Peyer's patch (tissue), 4 donors: ENCODE measurements around the gene RNF20. TPM values are rescaled to one million over a fixed set of nuclear protein-coding genes. Genes with fewer than 3 reads are reported as not detected.

ENCODE experiments used
- DNase-seq, 3 donors: peaks; one replicate each; pipeline ENCODE4 v3.0.0-alpha.2; 2017 to 2019
- H3K27ac ChIP-seq, 4 donors: fragments of 200-600 bp; sonication (generic); one replicate each; pipeline ENCODE4 v1.5.1; 2016 to 2019
- H3K27me3 ChIP-seq, 2 donors: fragments of 200-600 bp; sonication (generic); one replicate each; pipeline ENCODE4 v1.5.1; 2019
- H3K36me3 ChIP-seq, 3 donors: fragments of 200-600 bp; sonication (generic); one replicate each; pipeline ENCODE4 v1.5.1; 2016 to 2019
- H3K4me1 ChIP-seq, 4 donors: fragments of 200-600 bp; sonication (generic); one replicate each; pipeline ENCODE4 v1.5.1; 2016 to 2019
- H3K4me3 ChIP-seq, 4 donors: fragments of 200-600 bp; sonication (generic); 1 replicate in 3 of 4; 2 replicates in 1 of 4; pipeline ENCODE4 v1.5.1; 2016 to 2019; ENCODE audit warnings: mild to moderate bottlenecking in 1 of 4
- H3K9me3 ChIP-seq, 4 donors: fragments of 200-600 bp; sonication (generic); one replicate each; pipeline ENCODE4 v1.5.1; 2016 to 2019; ENCODE audit warnings: mild to moderate bottlenecking in 1 of 4
- POLR2A ChIP-seq, 2 donors: fragments of 450-650 bp; IDR thresholded peaks; one replicate each; pipeline ENCODE4 v1.5.1; 2017; ENCODE audit warnings: antibody characterized with exemption in 2 of 2, mild to moderate bottlenecking in 2 of 2, moderate library complexity in 2 of 2
- small RNA-seq, 2 donors: library from RNA; depleted of rRNA; stranded (forward); fragments of <200 nt; gene quantifications; one replicate each; pipeline ENCODE3, GENCODE V24; 2016
- total RNA-seq, 4 donors: library from RNA; depleted of rRNA; stranded (reverse); fragments of >200 nt; gene quantifications; one replicate each; pipeline ENCODE4 v1.1.0, GENCODE V29; 2016
- TF ChIP-seq, protein P1 (sequence below), 6 experiments: fragments of 450-650 bp in 4 of 6; fragments of 200-600 bp in 2 of 6; sonication (generic) in 1 of 6; IDR thresholded peaks; one replicate each; pipeline ENCODE4 v1.5.1; 2017 to 2019; ENCODE audit warnings: antibody characterized with exemption in 6 of 6, mild to moderate bottlenecking in 3 of 6, moderate library complexity in 1 of 6

The RNF20 gene
- total RNA-seq, 4 donors from 2014 or later, result 14.1 to 35.5 (median 16.1) TPM

DNA sequence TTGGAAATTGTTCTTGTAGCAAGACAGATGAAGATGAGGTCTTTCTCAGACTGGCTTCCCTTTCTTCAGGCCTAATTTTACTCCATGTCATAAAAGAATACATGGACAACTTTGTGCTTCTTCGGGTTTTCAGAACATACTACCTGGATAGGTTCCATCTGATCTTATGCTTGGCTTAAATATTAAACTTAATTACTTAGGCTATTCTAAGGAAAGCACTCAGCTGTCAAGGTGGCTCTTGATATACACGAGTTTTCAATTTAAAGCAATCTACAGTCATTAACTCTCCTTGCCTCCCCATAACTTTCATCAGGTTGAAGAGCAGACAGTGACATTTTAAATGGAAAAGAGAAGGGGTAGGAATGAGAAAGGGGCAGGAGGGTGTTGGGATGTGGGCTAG is 70.6 kb downstream of the RNF20 start:
- Histone ChIP-seq H3K9me3 (no peaks in the 10 kb centered on the region), H3K4me1 (peaks cover 0 to 13% (median 0%) of the 10 kb centered on the region in 4 donors), H3K27me3 (no peaks in the 10 kb centered on the region), H3K27ac (no peak overlapping the region), H3K36me3 (no peaks in the 10 kb centered on the region), H3K4me3 (no peak overlapping the region)
- no peak for DNase-seq
- TF ChIP-seq, protein P1, sequence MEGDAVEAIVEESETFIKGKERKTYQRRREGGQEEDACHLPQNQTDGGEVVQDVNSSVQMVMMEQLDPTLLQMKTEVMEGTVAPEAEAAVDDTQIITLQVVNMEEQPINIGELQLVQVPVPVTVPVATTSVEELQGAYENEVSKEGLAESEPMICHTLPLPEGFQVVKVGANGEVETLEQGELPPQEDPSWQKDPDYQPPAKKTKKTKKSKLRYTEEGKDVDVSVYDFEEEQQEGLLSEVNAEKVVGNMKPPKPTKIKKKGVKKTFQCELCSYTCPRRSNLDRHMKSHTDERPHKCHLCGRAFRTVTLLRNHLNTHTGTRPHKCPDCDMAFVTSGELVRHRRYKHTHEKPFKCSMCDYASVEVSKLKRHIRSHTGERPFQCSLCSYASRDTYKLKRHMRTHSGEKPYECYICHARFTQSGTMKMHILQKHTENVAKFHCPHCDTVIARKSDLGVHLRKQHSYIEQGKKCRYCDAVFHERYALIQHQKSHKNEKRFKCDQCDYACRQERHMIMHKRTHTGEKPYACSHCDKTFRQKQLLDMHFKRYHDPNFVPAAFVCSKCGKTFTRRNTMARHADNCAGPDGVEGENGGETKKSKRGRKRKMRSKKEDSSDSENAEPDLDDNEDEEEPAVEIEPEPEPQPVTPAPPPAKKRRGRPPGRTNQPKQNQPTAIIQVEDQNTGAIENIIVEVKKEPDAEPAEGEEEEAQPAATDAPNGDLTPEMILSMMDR (IDR thresholded peaks at IDR 0.05), result no peak
- no peak for TF ChIP-seq POLR2A (IDR thresholded peaks at IDR 0.05)

DNA sequence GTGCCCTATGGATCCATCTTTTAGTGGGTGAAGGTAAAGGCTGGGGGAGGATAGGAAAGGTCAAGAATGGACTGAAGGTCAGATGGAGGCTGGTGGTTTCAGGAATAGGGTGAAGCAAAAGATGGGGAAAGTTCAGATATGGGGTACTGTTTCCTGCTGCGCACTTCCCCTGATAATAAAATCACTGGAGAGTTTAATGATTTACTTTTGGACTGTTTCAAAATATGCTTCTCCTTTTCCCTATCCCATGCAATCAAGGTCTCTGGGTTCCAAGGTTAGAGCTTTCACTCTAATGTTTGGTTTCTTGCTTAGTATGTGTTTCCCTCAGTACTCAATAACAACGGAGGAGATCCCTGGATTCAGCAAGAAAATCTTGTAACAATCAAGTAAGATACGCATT is 71.9 kb downstream of the RNF20 start:
- no peaks in the 10 kb centered on the region for H3K27me3 ChIP-seq
- H3K4me1 ChIP-seq, result peaks cover 0 to 13% (median 0%) of the 10 kb centered on the region in 4 donors
- DNase-seq, result no peak
- no peaks in the 10 kb centered on the region for H3K9me3 ChIP-seq
- H3K36me3 ChIP-seq, result no peaks in the 10 kb centered on the region
- TF ChIP-seq POLR2A (IDR thresholded peaks at IDR 0.05), result no peak
- TF ChIP-seq, protein P1 (IDR thresholded peaks at IDR 0.05), result no peak
- H3K27ac ChIP-seq, result no peak overlapping the region
- no peak overlapping the region for H3K4me3 ChIP-seq

Small RNAs within 50 kb of the gene (small RNA-seq; reads per million reads assigned to genes)
- gene AL353621.1, result 0 reads per million in 2 donors

Other genes starting within 250 kb of the RNF20 start
- 1 to 10 TPM in 1 of 4 donors, not detected in 3; 1.2 TPM for gene BAAT, start 148.8 kb upstream of the RNF20 start, total RNA-seq
- gene MRPL50, start 135.2 kb upstream of the RNF20 start, total RNA-seq, result 10 to 100 TPM in 1 of 4 donors, 1 to 10 TPM in 3; 5.3 to 10.7 (median 8.9) TPM
- 10 to 100 TPM; 22.8 to 33.0 (median 25.7) TPM for gene ZNF189, start 135.0 kb upstream of the RNF20 start, total RNA-seq
- over 10,000 TPM in 2 of 4 donors, 1,000 to 10,000 TPM in 1, 100 to 1,000 TPM in 1; 852 to 11,538 (median 10,067) TPM for gene ALDOB, start 98.1 kb upstream of the RNF20 start, total RNA-seq
- gene PPP3R2, start 61.1 kb downstream of the RNF20 start, total RNA-seq, result not detected
- gene GRIN3A, start 204.8 kb downstream of the RNF20 start, total RNA-seq, result under 1 TPM in 2 of 4 donors, not detected in 2; 0.09 to 0.27 TPM